ENCODE data around the gene PAX4. TPM values are rescaled to one million over a fixed set of nuclear protein-coding genes. Genes with fewer than 3 reads are reported as not detected.
"Not testable (repeated sequence)": the region's sequence is repeated elsewhere in the genome, so short reads cannot be mapped to it uniquely, and the experiment has no call there.

The PAX4 gene
- total and polyA plus RNA-seq, 5 donors from 2014 or later: not detected

- not testable (repeated sequence) for ATAC-seq (ENCODE audit: low read depth in 2 of 2); H3K27ac Mint-ChIP-seq; DNase-seq; H3K4me1 ChIP-seq (ENCODE audit: control insufficient read depth, insufficient read depth, low read length, poor library complexity, severe bottlenecking); H3K4me1 Mint-ChIP-seq; H3K27ac ChIP-seq (ENCODE audit: insufficient read depth, low read length, poor library complexity, severe bottlenecking); H3K9me3 Mint-ChIP-seq; H3K4me3 Mint-ChIP-seq; H3K27me3 Mint-ChIP-seq; H3K9me3 ChIP-seq (ENCODE audit: control insufficient read depth in 2 of 2, low read length in 2 of 2); H3K36me3 ChIP-seq (ENCODE audit: control insufficient read depth, insufficient read depth, low read length); H3K4me3 ChIP-seq (ENCODE audit: low read depth, low read length); H3K27me3 ChIP-seq (ENCODE audit: control insufficient read depth, insufficient read depth, low read length)
- H3K36me3 Mint-ChIP-seq: peaks cover 43% of the 10 kb centered on the region
Observed at GRCh38 chr7:127568034-127568433, 49.9 kb downstream of the PAX4 start.

- H3K27me3 ChIP-seq (ENCODE audit: control insufficient read depth, insufficient read depth, low read length): no peaks in the 10 kb centered on the region
- Mint-ChIP-seq H3K36me3 (peaks cover 37% of the 10 kb centered on the region), H3K4me1 (peaks cover 0 to 2% (median 0%) of the 10 kb centered on the region in 4 donors), H3K27me3 (no peaks in the 10 kb centered on the region), H3K4me3 (no peak overlapping the region), H3K27ac (no peak overlapping the region), H3K9me3 (peaks cover 0 to 11% (median 2%) of the 10 kb centered on the region in 7 donors)
- ATAC-seq (ENCODE audit: low read depth in 2 of 2): no peak
- no peaks in the 10 kb centered on the region for H3K9me3 ChIP-seq (ENCODE audit: control insufficient read depth in 2 of 2, low read length in 2 of 2)
- no peak for DNase-seq
- H3K27ac ChIP-seq (ENCODE audit: insufficient read depth, low read length, poor library complexity, severe bottlenecking): no peak overlapping the region
- H3K4me3 ChIP-seq (ENCODE audit: low read depth, low read length): no peak overlapping the region
- H3K36me3 ChIP-seq (ENCODE audit: control insufficient read depth, insufficient read depth, low read length): no peaks in the 10 kb centered on the region
- no peaks in the 10 kb centered on the region for H3K4me1 ChIP-seq (ENCODE audit: control insufficient read depth, insufficient read depth, low read length, poor library complexity, severe bottlenecking)
Observed at GRCh38 chr7:127566242-127566641, 51.7 kb downstream of the PAX4 start.

Other genes with a start within 250 kb of the PAX4 start
- gene ZNF800, start 225.4 kb downstream of the PAX4 start, total RNA-seq: 81.0 TPM
- gene ZNF800, start 225.4 kb downstream of the PAX4 start, polyA plus RNA-seq: 10 to 100 TPM; 44.8 to 59.5 (median 51.0) TPM
- gene GCC1, start 32.5 kb downstream of the PAX4 start, total RNA-seq: 40.4 TPM
- 10 to 100 TPM; 11.4 to 16.4 (median 15.6) TPM for gene GCC1, start 32.5 kb downstream of the PAX4 start, polyA plus RNA-seq
- 101 TPM for gene ARF5, start 29.7 kb downstream of the PAX4 start, total RNA-seq
- 100 to 1,000 TPM; 187 to 223 (median 199) TPM for gene ARF5, start 29.7 kb downstream of the PAX4 start, polyA plus RNA-seq
- gene FSCN3, start 24.4 kb downstream of the PAX4 start, total RNA-seq: 2.7 TPM
- gene FSCN3, start 24.4 kb downstream of the PAX4 start, polyA plus RNA-seq: 1 to 10 TPM in 1 of 4 donors, under 1 TPM in 3; 0.63 to 1.3 (median 0.79) TPM
- gene SND1, start 34.1 kb upstream of the PAX4 start, total RNA-seq: 121 TPM
- gene SND1, start 34.1 kb upstream of the PAX4 start, polyA plus RNA-seq: 10 to 100 TPM; 84.4 to 87.0 (median 86.8) TPM

All from CD4-positive, CD25-positive, alpha-beta regulatory T cell (primary cell).